ENCODE measurements around the gene CYP2W1.

DNA sequence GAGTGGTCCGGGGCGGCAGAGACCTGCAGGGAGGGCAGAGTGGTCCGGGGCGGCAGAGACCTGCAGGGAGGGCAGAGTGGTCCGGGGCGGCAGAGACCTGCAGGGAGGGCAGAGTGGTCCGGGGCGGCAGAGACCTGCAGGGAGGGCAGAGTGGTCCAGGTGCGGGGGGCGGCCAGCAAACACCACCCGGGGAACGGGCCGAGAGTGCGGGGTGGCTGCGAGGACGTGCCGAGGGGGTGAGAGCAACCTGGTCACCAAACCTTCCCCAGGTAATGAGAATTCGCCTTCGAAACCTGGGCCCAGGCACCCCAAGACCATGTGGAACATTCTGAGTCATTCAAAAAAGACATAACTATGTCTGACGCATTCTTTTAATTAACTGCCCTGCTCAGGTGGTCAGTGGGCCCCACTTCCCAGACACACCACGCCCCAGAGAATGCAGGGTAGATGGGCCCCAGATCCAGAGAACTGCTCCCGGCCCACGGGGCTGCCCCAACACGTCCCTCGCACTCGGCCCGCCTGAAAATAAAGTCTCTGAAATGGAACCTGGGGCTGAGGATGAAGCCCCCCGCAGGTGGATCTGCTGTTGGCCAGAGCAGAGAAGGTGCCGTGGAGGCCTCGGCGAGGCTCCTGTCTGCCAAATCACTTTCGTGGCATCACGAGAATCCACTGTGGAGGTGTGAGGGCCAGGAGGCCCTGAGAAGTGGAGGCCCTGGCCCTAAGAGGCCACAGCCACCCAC lies 48.9 kb downstream of the CYP2W1 start:
- TF ChIP-seq, protein P1, sequence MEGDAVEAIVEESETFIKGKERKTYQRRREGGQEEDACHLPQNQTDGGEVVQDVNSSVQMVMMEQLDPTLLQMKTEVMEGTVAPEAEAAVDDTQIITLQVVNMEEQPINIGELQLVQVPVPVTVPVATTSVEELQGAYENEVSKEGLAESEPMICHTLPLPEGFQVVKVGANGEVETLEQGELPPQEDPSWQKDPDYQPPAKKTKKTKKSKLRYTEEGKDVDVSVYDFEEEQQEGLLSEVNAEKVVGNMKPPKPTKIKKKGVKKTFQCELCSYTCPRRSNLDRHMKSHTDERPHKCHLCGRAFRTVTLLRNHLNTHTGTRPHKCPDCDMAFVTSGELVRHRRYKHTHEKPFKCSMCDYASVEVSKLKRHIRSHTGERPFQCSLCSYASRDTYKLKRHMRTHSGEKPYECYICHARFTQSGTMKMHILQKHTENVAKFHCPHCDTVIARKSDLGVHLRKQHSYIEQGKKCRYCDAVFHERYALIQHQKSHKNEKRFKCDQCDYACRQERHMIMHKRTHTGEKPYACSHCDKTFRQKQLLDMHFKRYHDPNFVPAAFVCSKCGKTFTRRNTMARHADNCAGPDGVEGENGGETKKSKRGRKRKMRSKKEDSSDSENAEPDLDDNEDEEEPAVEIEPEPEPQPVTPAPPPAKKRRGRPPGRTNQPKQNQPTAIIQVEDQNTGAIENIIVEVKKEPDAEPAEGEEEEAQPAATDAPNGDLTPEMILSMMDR (IDR thresholded peaks at IDR 0.05) = no peak
- no peak for TF ChIP-seq POLR2A (IDR thresholded peaks at IDR 0.05)
- no peak for TF ChIP-seq POLR2AphosphoS5 (IDR thresholded peaks at IDR 0.05; ENCODE audit: insufficient read depth in 1 of 2, low read depth in 1 of 2)

Data from vagina (tissue), 2 donors.